Measurements from ENCODE around the gene CGGBP1.
A peak's percentile ranks its signal among the peaks of the same experiment; 100 is the strongest.

The CGGBP1 gene, protein sequence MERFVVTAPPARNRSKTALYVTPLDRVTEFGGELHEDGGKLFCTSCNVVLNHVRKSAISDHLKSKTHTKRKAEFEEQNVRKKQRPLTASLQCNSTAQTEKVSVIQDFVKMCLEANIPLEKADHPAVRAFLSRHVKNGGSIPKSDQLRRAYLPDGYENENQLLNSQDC

DNA sequence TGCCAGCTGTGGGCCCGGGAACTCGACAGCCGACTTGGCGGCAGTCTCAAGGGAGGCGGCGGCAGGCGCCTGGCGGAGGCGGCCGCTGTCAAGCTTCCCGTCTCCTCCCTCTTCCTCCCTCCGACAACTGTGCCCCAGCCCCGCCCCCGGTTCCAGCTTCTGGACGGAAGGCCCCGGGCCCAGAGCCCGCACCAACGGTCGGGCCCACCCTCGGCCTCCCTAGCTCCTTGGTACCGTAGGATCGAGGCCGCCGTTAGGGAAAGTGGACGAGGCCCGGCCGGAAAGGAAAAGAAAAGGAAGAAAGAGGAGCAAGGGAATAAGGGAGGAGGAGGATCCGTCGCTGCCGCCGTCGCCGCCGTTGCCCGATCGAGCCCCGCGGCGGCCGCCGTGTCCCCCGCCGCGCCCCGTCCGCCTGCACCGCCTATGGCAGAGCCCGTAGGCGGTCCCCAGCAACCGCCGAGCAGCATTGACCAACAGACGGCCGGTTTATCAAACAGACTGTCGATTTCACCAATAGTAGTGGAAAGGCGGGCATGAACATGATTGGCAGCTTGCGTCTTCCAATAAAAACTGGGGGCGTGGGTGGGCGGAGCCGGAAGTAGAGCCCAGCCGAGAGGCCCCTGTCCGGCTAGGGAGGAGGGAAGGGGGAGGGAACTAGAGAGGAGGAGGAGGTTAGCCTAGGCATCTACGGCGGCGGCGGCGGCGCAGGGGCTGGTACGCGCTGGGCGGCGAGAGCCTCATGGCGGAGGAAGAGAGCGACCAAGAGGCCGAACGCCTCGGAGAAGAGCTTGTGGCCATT, at the start of gene CGGBP1, which contains the start of gene ZNF654:
Gene CGGBP1 (minus strand): TSS at position 425 of the 799 bp plus-strand sequence. CDS start 3,029 bp downstream, outside the sequence.
Gene ZNF654 (plus strand): TSS at position 675 of the 799 bp plus-strand sequence. CDS start 65 bp downstream, at position 740.
- peak; percentile 99 for DNase-seq

DNA sequence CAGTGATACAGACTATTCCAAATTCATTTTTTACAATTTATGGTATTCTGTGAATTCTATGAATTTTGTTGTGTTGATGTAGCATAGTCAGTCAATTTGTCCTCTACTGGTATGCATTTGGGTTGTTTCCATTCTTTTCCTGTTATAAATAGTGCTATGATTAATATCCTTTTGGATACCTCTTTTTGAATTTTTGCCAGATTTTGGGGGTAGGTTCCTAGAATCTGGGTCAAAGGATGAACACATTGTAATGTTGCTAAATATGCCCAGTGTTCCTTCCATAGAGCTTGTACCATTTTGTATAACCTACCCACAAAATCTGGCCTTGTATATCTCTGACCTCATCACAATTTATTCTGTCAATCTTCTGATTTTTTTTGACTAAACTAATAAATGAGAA, 46.5 kb upstream of the CGGBP1 start:
- no peak for DNase-seq

DNA sequence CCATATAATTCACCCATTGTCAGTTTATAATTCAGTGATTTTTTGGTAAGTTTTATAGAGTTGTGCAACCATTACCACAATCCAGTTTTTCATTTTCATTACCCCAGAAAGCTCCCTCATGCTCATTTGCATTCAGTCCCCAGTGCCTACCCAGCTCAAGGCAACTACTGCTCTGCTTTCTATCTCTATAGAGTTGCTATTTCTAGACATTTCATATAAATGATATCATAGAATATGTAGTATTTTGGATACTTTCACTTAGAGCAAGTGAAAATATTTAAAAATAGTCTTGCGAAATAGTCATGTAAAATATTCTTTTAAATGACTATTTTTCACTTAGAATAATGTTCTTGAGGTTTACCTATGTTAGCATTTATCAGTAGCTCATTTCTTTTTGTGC, 42.3 kb upstream of the CGGBP1 start:
- no peak for DNase-seq

DNA sequence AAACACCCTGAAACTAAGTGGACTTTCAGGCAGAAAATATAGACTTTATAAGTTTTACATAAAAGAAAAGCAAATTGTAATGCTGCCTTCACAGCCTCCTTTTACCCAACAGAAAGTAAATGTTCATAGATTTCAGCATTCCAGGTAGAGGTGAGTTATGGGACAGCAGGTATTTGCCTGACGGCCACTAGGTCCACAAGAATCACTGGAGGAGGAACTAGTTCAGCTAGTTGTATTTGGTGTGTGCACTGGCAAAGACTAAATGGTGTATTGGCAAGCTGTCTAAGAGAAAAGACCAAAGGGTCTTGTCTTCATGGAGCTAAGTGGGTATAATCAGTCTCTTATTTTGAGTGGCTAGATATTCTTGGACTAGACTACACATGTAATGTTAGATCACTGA, 34.5 kb upstream of the CGGBP1 start:
- DNase-seq, result no peak

DNA sequence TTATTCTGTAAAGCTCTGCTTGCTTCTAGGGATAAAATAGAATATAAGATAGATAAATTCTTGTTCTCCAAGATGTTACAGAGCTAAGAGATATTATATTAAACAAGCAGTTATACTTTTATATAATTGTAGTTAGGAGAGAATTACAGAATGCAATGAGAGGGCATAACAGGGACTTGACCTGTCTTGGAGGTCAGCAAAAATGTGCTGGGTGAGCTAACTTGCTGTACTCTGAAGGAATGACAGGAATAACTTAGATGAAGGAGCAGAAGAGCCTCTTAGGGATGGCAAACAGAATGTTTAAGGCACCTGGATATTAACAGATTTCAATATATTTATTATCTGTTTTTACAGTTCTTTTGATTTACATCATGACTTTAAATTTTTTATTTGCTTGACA, 33.5 kb upstream of the CGGBP1 start:
- no peak for DNase-seq

DNA sequence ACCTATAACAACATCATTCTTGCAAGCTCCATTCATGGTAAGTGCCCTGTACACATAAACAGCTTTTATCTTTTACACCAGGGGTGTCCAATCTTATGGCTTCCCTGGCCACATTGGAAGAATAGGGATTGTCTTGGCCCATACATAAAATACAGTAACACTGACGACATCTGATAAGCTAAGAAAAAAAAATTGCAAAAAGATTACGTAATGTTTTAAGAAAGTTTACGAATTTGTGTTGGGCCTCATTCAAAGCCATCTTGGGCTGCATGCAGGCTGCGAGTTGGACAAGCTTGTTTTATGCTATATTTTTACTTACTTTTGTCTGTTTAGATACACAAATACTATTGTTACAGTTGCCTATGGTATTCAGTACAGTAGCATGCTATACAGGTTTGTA, 31.9 kb upstream of the CGGBP1 start:
- DNase-seq, result no peak

DNA sequence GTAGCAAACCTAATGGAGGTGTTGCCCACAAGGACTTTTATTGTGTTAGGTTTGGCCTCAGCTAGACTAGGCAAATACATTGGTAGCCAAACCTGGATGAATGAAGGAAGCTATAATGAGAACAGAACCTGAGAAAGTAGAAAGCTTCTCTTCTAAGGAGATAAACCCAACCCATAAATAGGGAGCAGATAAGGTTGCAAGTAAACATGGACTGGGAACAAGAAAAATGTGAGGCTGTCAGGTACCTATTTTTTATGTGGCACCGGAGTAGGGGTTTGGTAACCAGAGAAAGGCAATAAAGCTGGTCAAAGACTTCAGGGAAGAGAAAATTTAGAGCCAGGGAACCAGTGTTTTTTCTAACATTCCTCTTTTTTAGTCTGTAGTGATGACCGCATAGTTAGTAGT, 25.3 kb upstream of the CGGBP1 start:
- DNase-seq, result no peak

DNA sequence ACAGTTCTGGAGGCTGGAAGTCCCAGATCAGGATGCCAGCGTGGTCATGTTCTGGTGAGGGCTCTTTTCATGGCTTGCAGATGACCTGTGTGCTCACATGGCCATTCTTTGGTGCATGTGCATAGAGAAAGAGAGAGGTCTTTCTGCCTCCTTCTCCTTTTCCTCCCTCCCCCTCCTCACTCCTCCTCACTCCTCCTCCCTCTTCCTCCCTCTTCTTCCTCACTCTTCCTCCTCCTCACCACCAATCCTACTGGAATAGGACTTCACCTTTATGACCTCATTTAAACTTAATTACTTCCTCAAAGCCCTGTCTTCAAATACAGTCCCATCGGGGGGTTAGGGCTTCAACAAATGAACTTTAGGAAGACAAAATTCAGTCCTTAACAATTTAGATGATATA, 24.0 kb upstream of the CGGBP1 start:
- DNase-seq, result no peak

DNA sequence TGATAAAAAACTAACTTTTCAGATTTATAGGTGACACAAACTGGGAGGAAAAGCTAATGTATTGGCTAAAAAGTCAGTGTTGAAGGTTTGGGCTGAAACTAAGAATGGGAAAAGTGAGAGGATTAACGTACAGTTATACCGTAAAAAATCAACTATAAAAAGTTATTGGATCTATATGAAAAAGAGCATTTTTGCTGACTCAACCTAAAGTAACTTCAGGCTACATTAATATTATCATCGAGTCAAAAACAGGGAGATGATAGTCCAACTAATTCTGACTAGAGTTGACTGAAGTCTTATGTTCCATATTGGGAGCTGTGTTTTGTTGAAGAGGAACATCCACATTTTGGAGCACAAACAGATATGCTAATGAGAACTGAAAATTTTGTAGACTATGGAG, 20.1 kb upstream of the CGGBP1 start:
- no peak for DNase-seq

DNA sequence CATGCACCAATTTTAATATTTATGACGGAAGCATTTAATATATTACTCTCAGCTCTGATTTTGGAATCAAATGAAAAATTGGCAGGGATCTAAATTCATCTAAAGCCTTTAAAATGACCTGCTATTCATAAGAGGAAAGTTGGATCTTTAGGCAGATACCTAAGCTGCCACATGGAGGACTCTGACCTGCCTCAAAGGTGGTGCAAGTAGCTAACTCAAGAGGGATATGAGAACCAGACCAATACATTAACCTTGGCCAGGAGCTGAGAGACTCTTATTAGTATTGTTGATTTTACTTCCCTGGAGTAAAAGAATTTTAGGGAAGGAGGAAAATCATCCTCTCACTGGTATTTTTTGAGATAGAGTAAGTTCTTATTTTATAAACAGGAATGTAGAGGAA, 17.9 kb upstream of the CGGBP1 start:
- no peak for DNase-seq

DNA sequence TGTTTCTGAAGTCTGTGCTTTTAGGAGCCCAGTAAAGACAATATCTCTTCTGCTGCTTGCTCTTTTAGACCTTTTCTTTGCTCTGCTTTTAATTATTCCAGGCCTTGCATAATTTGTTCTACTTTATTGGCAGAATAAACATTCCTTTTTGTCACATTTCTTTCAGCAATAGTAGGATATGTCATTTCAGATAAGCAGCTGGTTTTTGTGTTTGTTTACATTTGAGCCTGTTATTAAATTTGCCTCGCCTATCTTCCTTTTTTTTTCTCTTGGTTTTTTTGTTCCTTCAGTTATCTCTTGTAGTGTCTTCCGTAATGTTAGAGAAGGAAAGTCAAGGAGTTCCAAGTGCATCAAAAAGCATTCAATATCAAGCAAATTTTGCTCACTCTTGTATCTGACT, 16.7 kb upstream of the CGGBP1 start:
- DNase-seq, result no peak

DNA sequence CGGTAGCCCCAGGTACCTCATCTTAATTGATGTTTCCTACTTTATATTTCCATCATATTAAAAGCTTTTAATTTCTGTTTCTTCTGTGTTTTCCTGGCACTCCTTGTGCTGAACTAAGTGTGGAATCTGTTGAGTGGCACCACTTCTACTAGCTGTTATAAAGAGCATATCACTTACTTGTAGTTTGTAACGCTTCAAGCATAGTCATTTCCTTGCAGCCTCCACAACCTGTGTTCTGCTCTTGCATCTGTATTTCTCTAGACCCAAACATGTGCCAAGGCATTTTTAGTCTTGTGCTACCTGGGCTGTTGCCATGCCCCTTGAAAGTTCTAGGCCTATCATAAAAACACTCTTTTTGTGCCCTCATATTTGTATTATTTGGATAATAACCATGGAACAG, 16.3 kb upstream of the CGGBP1 start:
- no peak for DNase-seq

DNA sequence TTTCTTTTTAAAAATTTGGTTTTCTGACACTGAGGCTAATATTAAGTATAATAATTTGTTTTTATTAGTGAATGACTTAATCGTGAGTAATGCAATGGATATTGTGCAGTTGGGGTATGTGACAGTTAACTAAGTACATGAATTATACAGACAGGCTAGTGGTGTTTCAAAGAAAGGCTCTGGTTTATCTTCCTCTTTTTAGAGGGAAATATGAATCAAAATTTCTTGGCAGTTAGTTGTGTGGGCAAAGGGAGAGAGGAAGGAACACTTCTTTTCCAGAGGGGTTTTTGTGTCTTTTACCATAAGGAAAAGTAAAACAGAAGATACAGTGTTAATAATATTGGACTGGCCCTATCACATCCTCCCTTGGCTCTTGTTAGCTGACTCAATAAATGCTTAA, 2.9 kb upstream of the CGGBP1 start:
- peak; percentile 58 to 87 (median 72) for DNase-seq

DNA sequence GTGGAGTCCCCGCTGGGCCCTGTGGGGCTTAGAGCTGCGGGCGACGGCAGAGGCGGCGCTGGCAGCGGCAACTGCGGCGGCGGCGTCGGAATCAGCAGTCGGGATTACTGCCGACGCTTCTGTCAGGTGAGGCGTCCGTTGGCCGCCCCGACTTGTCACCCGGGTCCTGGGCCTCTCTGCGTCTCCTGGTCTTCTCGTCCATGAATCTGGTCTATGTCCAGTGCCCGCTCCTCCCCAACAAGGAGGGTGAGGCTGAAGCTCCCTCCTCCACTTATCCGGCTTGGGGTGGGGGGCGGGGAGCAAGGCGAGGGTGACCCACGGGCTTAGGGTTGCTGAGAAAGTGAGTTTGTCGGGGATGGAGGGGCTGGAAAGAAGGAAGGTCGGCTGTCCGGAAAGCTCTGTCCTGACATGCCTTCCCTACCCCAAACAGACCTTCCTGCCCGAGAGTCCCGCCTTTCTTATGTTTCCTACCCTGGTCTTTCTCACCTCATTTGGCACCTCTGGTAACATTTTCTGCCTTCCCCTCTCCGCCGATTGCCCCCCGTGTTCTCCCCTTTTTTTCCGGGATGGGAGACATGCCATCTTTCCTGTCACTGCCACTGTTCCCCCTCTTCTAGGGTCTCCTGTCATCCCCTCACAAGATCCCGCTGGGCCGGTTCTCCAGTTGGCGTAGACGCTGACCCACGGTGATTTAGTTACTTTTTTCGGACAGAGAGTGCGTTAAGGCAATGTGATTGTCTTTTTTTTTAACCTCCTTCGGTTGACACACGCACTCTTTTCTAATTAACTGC, 770 bp upstream of the CGGBP1 start:
- peak in 1 of 3 donors; percentile 33 for DNase-seq

DNA sequence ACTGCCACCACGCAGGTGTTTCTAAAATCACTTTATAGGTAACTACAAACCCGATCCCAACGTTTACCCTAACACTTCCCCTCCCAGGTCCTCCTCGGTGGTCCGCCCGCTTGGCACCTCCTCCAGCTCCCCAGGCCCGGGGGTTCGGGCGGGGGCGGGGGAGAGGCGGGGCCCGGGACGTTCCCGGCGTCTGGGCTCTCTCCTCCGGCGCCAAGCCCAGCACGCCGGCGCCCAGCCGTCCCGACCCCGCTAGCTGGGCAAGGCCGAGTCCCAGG, 562 bp downstream of the CGGBP1 start:
- no peak for DNase-seq

DNA sequence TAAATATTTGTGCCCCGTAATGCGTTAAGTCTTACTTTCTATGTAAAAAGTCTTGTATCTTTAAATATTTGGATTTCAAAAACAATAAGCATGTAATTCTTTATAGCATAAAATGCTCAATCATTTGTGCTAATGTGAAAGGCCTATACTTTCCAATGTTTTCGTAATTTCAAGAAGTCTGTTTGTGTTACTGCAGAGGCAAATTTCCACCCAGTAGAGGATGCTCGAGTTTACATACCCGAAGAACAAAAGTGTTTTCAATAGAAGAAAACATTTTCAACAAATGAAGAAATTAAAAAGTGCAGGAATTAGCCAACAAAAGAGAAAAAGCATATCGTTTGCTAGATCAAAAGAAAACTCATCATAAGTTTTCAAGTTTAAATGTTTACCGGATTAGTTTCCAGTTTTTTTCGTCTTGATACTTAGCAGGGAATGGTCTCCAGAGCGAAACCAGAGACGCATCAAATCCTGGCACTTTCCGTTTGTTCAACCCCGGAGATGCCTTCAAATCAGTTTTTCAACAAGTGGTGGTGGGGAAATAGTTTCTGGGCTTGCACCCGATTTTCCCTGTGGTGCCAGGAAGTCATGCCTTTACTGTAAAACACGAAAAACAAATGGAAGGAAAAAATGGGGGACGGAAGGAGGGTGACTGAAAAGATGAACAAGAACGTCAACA, 1.0 kb downstream of the CGGBP1 start:
- peak in 1 of 3 donors; percentile 39 for DNase-seq

DNA sequence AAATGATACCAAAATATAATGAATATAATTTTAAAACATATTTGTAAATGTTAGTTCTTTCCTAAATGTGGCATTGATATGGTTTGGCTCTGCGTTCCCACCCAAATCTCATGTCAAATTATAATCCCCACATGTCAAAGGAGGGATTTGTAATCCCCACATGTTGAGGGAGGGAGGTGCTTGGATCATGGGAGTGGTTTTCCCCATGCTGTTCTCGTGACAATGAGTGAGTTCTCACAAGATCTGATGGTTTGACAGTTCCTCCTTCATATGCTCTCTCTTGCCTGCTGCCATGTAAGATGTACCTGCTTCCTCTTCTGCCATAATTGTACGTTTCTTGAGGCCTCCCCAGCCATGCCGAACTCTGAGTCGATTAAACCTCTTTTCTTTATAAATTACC, 12.0 kb downstream of the CGGBP1 start:
- peak in 2 of 3 donors; percentile 37 to 38 for DNase-seq

DNA sequence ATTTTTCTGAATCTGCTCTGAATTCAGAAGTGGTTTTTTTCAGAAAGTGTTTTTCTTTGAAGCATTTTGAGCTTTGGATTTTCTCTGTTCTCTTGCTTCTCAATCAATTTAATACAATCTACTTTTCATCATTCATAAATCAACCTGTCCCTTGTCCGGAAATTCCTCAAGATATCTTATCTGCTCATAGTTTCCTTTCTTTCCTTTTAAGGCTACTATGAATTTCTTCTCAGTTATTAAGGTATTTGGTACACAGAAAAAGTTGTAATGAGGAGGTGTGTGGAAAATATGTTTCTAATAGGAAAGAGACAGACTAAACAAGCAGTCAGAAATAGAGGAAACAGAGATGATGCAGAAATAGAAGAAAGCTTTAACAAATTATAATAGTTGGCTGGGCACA, 14.4 kb downstream of the CGGBP1 start:
- no peak for DNase-seq

DNA sequence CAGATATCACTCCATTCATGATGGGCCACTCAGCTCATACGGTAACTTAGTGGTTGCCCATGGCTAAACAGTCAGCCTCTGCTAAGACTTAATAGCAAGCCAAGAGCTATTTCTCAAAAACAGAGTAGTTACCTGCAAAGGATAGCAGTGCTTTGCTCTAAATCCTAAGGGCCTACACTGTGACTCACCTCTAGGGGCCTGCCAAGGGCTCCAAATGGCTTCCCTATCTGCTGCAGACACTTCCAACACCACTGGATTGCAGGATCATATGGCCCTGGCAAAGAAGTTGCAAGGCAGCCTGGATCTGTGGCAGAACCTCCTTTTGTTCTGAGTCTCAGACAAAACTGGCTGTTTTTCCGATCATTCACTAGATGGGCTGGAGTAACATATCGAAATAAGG, 17.8 kb downstream of the CGGBP1 start:
- DNase-seq, result no peak

DNA sequence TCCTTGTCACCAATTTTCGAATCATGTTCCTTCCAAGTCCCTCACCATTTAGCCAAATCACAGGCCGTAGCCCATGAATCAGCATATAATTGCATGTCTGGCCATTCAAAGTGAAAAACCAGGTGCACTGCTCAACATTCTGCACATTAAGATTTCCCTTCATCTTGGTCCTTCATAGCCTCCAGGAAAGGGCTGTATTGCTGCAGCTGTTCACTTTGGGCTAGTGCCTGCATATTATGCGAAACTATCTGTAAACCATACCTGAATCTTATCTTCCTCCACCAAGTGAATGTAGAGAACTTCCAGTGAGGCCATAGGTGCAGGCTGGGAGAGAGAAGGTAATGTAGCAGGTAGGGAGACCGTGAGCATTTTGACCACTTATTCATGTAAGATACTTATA, 18.3 kb downstream of the CGGBP1 start:
- no peak for DNase-seq

DNA sequence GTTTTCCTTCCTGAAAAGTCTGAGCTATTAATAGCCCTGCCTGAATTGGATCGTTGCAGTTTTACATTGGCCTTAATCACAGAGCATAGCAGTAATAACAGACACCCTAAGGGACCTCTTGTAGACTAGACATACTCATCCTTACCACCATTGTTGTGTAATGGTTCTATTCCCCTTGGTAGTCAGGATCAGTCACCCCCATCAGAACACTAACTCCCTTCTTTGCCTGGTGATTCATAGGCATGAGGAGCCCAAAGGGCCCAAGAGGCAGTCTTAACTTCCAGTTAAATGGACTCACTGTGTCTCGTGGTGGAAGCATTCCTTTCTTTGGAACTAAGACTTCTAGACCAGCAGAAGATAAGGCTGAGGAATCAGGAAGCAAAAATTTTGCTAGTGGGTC, 20.2 kb downstream of the CGGBP1 start:
- DNase-seq, result peak; percentile 63 to 83 (median 73)

DNA sequence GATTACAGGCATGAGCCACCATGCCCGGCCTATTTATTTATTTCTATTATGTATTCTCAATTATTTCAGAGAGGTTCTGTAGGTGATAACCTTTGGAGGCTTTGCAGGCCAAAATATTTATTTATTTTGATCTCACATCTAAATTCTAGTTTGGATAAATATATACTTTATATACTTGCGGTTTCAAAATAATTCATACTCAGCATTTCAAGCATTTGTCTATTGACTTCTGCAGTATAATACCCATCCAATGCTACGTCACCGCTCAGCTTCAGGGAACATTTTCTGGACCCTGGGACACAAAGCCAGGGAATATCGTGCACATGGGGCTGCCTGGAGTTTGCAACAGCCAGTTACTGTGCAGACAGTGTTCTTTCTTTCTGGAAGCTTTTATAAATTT, 22.6 kb downstream of the CGGBP1 start:
- DNase-seq, result no peak

DNA sequence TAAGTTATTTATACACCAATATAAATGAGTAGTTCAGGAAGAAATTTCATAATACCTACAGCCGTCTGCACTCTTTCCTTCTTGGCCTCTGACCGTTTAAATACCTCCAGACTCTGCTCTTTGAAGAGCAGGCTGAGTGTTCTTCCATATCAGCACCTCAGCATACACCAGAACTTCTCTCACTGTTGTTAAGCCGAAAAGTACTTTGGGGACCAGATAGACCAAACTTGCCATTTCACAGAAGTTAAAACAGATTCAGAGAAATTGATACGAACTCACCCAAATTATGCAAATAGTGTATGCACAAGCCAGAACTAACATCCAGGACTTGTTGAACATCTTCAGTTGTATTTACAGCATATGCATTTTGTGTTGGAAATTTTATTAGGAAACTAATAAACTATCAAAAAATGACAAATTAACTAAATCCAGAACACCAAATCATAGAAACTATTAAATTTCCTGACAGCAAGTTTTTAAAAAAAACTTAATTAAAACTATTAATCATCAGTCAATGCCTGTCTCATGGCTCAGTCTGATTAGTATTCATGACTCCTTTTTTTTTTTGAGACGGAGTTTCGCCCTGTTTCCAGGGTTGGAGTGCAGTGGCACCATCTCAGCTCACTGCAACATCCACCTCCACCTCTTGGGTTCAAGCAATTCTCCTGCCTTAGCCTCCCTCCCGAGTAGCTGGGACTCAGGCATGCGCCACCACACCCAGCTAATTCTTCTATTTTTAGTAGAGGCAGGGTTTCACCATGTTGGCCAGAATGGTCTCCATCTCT, 24.1 kb downstream of the CGGBP1 start:
- DNase-seq, result no peak

Measured in suppressor macrophage treated with lipopolysaccharide for 1 hour (primary cell).